Measurements from ENCODE around the gene PERM1.
"Not testable (repeated sequence)": the region's sequence is repeated elsewhere in the genome, so short reads cannot be mapped to it uniquely, and the experiment has no call there.

PERM1 gene

GRCh38 chr1:947958-948357 lies 33.9 kb downstream of the PERM1 start:
- H3K4me1 ChIP-seq (ENCODE audit: insufficient read depth, low read length, poor library complexity, severe bottlenecking), result no peaks in the 10 kb centered on the region
- H3K4me2 ChIP-seq (ENCODE audit: low read depth, low read length, poor library complexity, severe bottlenecking), result no peak overlapping the region
- H3F3A ChIP-seq (ENCODE audit: low read depth), result no peaks in the 10 kb centered on the region
- TF ChIP-seq, protein P1, sequence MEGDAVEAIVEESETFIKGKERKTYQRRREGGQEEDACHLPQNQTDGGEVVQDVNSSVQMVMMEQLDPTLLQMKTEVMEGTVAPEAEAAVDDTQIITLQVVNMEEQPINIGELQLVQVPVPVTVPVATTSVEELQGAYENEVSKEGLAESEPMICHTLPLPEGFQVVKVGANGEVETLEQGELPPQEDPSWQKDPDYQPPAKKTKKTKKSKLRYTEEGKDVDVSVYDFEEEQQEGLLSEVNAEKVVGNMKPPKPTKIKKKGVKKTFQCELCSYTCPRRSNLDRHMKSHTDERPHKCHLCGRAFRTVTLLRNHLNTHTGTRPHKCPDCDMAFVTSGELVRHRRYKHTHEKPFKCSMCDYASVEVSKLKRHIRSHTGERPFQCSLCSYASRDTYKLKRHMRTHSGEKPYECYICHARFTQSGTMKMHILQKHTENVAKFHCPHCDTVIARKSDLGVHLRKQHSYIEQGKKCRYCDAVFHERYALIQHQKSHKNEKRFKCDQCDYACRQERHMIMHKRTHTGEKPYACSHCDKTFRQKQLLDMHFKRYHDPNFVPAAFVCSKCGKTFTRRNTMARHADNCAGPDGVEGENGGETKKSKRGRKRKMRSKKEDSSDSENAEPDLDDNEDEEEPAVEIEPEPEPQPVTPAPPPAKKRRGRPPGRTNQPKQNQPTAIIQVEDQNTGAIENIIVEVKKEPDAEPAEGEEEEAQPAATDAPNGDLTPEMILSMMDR (conservative IDR thresholded peaks at IDR 0.05; ENCODE audit: low read length), result no peak
- no peak for TF ChIP-seq EZH2phosphoT487 (IDR thresholded peaks at IDR 0.05; ENCODE audit: borderline replicate concordance)
- H3K9me3 ChIP-seq (ENCODE audit: insufficient read depth, low read depth, low read length), result no peaks in the 10 kb centered on the region
- no peak overlapping the region for H3K9ac ChIP-seq (ENCODE audit: low read depth, low read length, poor library complexity, severe bottlenecking)
- H4K20me1 ChIP-seq (ENCODE audit: insufficient read depth, low read length, poor library complexity, severe bottlenecking), result no peaks in the 10 kb centered on the region
- H2AFZ ChIP-seq (ENCODE audit: low read length), result no peak overlapping the region
- H3K4me3 ChIP-seq (ENCODE audit: low read length, poor library complexity, severe bottlenecking), result no peak overlapping the region
- H3K9me2 ChIP-seq (replicated peaks; ENCODE audit: low read depth, low read length), result no peaks in the 10 kb centered on the region
- no peaks in the 10 kb centered on the region for H3K27me3 ChIP-seq (ENCODE audit: insufficient read depth, low read length, poor library complexity, severe bottlenecking)
- H3K79me2 ChIP-seq (ENCODE audit: insufficient read depth, low read length), result no peaks in the 10 kb centered on the region
- H3K36me3 ChIP-seq (ENCODE audit: insufficient read depth, low read length), result peaks cover 26% of the 10 kb centered on the region; the same call in 1 of the 2 replicates

GRCh38 chr1:946811-947210 lies 35.1 kb downstream of the PERM1 start:
- not testable (repeated sequence) for H3K4me3 ChIP-seq (ENCODE audit: low read length, poor library complexity, severe bottlenecking); H3K9me2 ChIP-seq (replicated peaks; ENCODE audit: low read depth, low read length); H3K4me1 ChIP-seq (ENCODE audit: insufficient read depth, low read length, poor library complexity, severe bottlenecking); H3K27me3 ChIP-seq (ENCODE audit: insufficient read depth, low read length, poor library complexity, severe bottlenecking); H2AFZ ChIP-seq (ENCODE audit: low read length); H3F3A ChIP-seq (ENCODE audit: low read depth); H3K9ac ChIP-seq (ENCODE audit: low read depth, low read length, poor library complexity, severe bottlenecking); H3K4me2 ChIP-seq (ENCODE audit: low read depth, low read length, poor library complexity, severe bottlenecking); H3K79me2 ChIP-seq (ENCODE audit: insufficient read depth, low read length); H3K9me3 ChIP-seq (ENCODE audit: insufficient read depth, low read depth, low read length); H4K20me1 ChIP-seq (ENCODE audit: insufficient read depth, low read length, poor library complexity, severe bottlenecking)
- H3K36me3 ChIP-seq (ENCODE audit: insufficient read depth, low read length), result peaks cover 18% of the 10 kb centered on the region; the same call in 1 of the 2 replicates

DNA sequence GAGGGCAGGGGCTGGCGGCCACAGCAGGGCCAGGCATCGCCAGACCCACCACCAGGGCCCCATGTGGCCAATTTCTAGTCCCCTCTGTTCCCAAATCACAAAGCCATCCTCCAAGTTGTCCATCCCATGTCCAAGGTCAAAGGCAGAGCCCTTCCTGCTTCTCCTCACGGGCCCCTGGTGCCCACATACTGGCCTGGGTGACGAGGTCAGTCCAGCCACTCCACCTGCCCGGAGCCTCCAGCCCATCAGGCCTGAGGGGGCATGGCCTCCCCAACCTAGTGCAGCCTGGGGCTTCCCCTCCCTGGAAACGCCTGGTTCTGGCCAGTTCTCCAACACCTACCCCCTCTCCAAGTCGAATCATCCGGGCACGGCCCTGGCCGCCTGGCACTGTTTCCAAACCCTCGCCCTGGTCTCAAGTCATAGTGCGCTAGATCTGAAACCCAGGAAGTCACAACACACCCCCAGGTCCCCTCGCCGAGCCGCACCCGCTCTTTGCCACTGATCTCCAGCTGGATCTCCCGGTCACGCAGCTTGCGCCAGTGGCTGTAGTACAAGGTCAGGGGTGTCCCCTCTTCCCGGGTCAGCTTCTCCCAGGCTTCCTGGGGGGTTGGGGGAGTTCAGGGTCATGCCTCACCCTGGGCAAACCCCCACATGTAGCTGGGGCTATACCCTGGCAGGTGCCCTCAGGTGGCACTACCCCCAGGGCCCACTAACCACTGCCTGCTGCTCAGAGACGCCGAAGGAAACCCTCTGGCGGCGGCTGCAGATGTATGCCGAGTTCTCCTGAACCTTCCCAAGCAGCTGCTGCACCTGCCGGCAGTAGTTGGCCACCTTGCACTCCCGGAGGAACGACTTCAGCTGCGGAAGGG lies 36.0 kb downstream of the PERM1 start:
- no peaks in the 10 kb centered on the region for H3K79me2 ChIP-seq (ENCODE audit: insufficient read depth, low read length)
- H3K27me3 ChIP-seq (ENCODE audit: insufficient read depth, low read length, poor library complexity, severe bottlenecking), result peaks cover 8% of the 10 kb centered on the region
- no peaks in the 10 kb centered on the region for H3K9me3 ChIP-seq (ENCODE audit: insufficient read depth, low read depth, low read length)
- H2AFZ ChIP-seq (ENCODE audit: low read length), result no peak overlapping the region
- H4K20me1 ChIP-seq (ENCODE audit: insufficient read depth, low read length, poor library complexity, severe bottlenecking), result no peaks in the 10 kb centered on the region
- peaks cover 6% of the 10 kb centered on the region for H3K4me1 ChIP-seq (ENCODE audit: insufficient read depth, low read length, poor library complexity, severe bottlenecking)
- H3K4me3 ChIP-seq (ENCODE audit: low read length, poor library complexity, severe bottlenecking), result no peak overlapping the region
- no peaks in the 10 kb centered on the region for H3F3A ChIP-seq (ENCODE audit: low read depth)
- H3K9me2 ChIP-seq (replicated peaks; ENCODE audit: low read depth, low read length), result no peaks in the 10 kb centered on the region
- H3K9ac ChIP-seq (ENCODE audit: low read depth, low read length, poor library complexity, severe bottlenecking), result no peak overlapping the region
- TF ChIP-seq EZH2phosphoT487 (IDR thresholded peaks at IDR 0.05; ENCODE audit: borderline replicate concordance), result no peak
- TF ChIP-seq, protein P1 (conservative IDR thresholded peaks at IDR 0.05; ENCODE audit: low read length), result no peak
- peaks cover 13% of the 10 kb centered on the region; the same call in 1 of the 2 replicates for H3K36me3 ChIP-seq (ENCODE audit: insufficient read depth, low read length)
- H3K4me2 ChIP-seq (ENCODE audit: low read depth, low read length, poor library complexity, severe bottlenecking), result no peak overlapping the region

All from Loucy (cell line).